ENCODE measurements around the gene SVOPL.

The SVOPL gene

GRCh38 chr7:138657854-138658386, 43.2 kb downstream of the SVOPL start:
- no peak for DNase-seq

GRCh38 chr7:138656952-138657351, 44.2 kb downstream of the SVOPL start:
- DNase-seq = no peak

- no peak for DNase-seq
Measured at GRCh38 chr7:138654616-138655015, 46.5 kb downstream of the SVOPL start.

GRCh38 chr7:138649506-138649905, 51.7 kb downstream of the SVOPL start:
- no peak for DNase-seq

- DNase-seq = no peak
Measured at GRCh38 chr7:138645284-138645683, 55.9 kb downstream of the SVOPL start.

- no peak for DNase-seq
Measured at GRCh38 chr7:138632826-138633602, 68.1 kb downstream of the SVOPL start.

GRCh38 chr7:138632384-138632783, 68.8 kb downstream of the SVOPL start:
- DNase-seq = no peak

- DNase-seq = no peak
Measured at GRCh38 chr7:138630059-138630610, 71.0 kb downstream of the SVOPL start.

GRCh38 chr7:138627361-138627760, 73.8 kb downstream of the SVOPL start:
- DNase-seq = no peak

- DNase-seq = no peak
Measured at GRCh38 chr7:138626846-138627245, 74.3 kb downstream of the SVOPL start.

- no peak for DNase-seq
Measured at GRCh38 chr7:138625849-138626230, 75.3 kb downstream of the SVOPL start.

- no peak for DNase-seq
Measured at GRCh38 chr7:138625084-138625848, 75.9 kb downstream of the SVOPL start.

- no peak for DNase-seq
Measured at GRCh38 chr7:138622841-138623240, 78.3 kb downstream of the SVOPL start.

GRCh38 chr7:138618933-138619332, 82.2 kb downstream of the SVOPL start:
- no peak for DNase-seq

- DNase-seq = no peak
Measured at GRCh38 chr7:138618506-138618905, 82.7 kb downstream of the SVOPL start.

- DNase-seq = no peak
Measured at GRCh38 chr7:138616085-138616484, 85.1 kb downstream of the SVOPL start.

- DNase-seq = no peak
Measured at GRCh38 chr7:138613630-138614029, 87.5 kb downstream of the SVOPL start.

- no peak for DNase-seq
Measured at GRCh38 chr7:138610671-138611170, 90.4 kb downstream of the SVOPL start.

- no peak for DNase-seq
Measured at GRCh38 chr7:138608275-138608674, 92.9 kb downstream of the SVOPL start.

- DNase-seq = no peak
Measured at GRCh38 chr7:138607216-138608126, 93.7 kb downstream of the SVOPL start.

- no peak for DNase-seq
Measured at GRCh38 chr7:138606236-138606635, 94.9 kb downstream of the SVOPL start.

- no peak for DNase-seq
Measured at GRCh38 chr7:138603549-138604318, 97.4 kb downstream of the SVOPL start.

All from SW 1271 (cell line).